Thyroid gland (tissue), 4 donors: ENCODE measurements around the gene TXLNG. TPM values are rescaled to one million over a fixed set of nuclear protein-coding genes. Genes with fewer than 3 reads are reported as not detected.
"Not testable (repeated sequence)": the region's sequence is repeated elsewhere in the genome, so short reads cannot be mapped to it uniquely, and the experiment has no call there.

Source experiments
- DNase-seq, 2 donors: peaks; one replicate each; pipeline ENCODE4 v3.0.0-alpha.2; 2019
- H3K27ac ChIP-seq, 3 donors: fragments of 200-600 bp; sonication (generic); 1 replicate in 2 of 3; 2 replicates in 1 of 3; pipeline ENCODE4 v1.5.1; 2016 to 2019; ENCODE audit warnings: mild to moderate bottlenecking in 1 of 3, moderate library complexity in 1 of 3
- H3K27me3 ChIP-seq: fragments of 200-600 bp; sonication (generic); one replicate; pipeline ENCODE4 v1.5.1; 2019
- H3K36me3 ChIP-seq, 2 donors: fragments of 200-600 bp; sonication (generic); one replicate each; pipeline ENCODE4 v1.5.1; 2016 to 2019
- H3K4me1 ChIP-seq, 2 donors: fragments of 200-600 bp; sonication (generic); one replicate each; pipeline ENCODE4 v1.5.1; 2017 to 2019
- H3K4me3 ChIP-seq, 3 donors: fragments of 200-600 bp; sonication (generic); replicated peaks in 1 of 3; 1 replicate in 2 of 3; 2 replicates in 1 of 3; pipeline ENCODE4 v1.5.1; 2016; ENCODE audit warnings: mild to moderate bottlenecking in 1 of 3
- H3K9me3 ChIP-seq: fragments of 200-600 bp; sonication (generic); one replicate; pipeline ENCODE4 v1.5.1; 2017
- CTCF ChIP-seq, 6 experiments: fragments of 200-600 bp in 3 of 6; fragments of 450-650 bp in 3 of 6; sonication (generic) in 3 of 6; IDR thresholded peaks; one replicate each; pipeline ENCODE4 v1.5.1; 2016 to 2019; ENCODE audit warnings: antibody characterized with exemption in 6 of 6, mild to moderate bottlenecking in 2 of 6, inconsistent platforms in 1 of 6, moderate library complexity in 1 of 6
- POLR2A ChIP-seq, 2 donors: fragments of 450-650 bp; IDR thresholded peaks; one replicate each; pipeline ENCODE4 v1.6.1; 2017; ENCODE audit warnings: antibody characterized with exemption in 2 of 2, mild to moderate bottlenecking in 2 of 2, moderate library complexity in 1 of 2
- WGBS, 2 donors: methylation state at CpG; one replicate each; pipeline ENCODE4 v1.1.5; 2017; 5-methylcytosine and 5-hydroxymethylcytosine counted together
- intact Hi-C: fragments of 100-400 bp; cut with DNase I; formaldehyde crosslinking; loops from one replicate; pipeline ENCODE4 v1.15.1; 2023
- total RNA-seq, 4 donors: library from RNA; depleted of rRNA; stranded (reverse); fragments of >200 nt; gene quantifications; one replicate each; pipeline ENCODE4 v1.2.3, GENCODE V29; 2016

Gene TXLNG
- total RNA-seq, 4 donors from 2014 or later, result 14.7 to 17.9 (median 16.3) TPM

GRCh38 chrX:16851827-16852226, 65.6 kb downstream of the TXLNG start:
- no peak overlapping the region for H3K4me3 ChIP-seq
- intact Hi-C loops, result no loop called here
- H3K36me3 ChIP-seq, result peaks cover 4 to 5% of the 10 kb centered on the region in 2 donors
- H3K27ac ChIP-seq, result no peak overlapping the region
- H3K27me3 ChIP-seq, result no peaks in the 10 kb centered on the region
- no peaks in the 10 kb centered on the region for H3K9me3 ChIP-seq
- WGBS, 2 donors, result 98 to 100% methylated on average over 3 of the region's 3 CpGs
- TF ChIP-seq POLR2A (IDR thresholded peaks at IDR 0.05) (no peak), CTCF (IDR thresholded peaks at IDR 0.05) (no peak)
- no peak for DNase-seq
- no peaks in the 10 kb centered on the region for H3K4me1 ChIP-seq

- intact Hi-C loops, result no loop called here
- peaks cover 4 to 9% of the 10 kb centered on the region in 2 donors for H3K36me3 ChIP-seq
Measured at GRCh38 chrX:16852617-16853179, 66.4 kb downstream of the TXLNG start.

GRCh38 chrX:16853537-16853936, 67.3 kb downstream of the TXLNG start:
- no peak overlapping the region for H3K4me3 ChIP-seq
- H3K36me3 ChIP-seq, result peaks cover 4 to 9% of the 10 kb centered on the region in 2 donors
- 85 to 90% methylated on average over 3 of the region's 3 CpGs for WGBS, 2 donors
- TF ChIP-seq CTCF (IDR thresholded peaks at IDR 0.05), result no peak
- no peak for TF ChIP-seq POLR2A (IDR thresholded peaks at IDR 0.05)
- H3K27me3 ChIP-seq, result no peaks in the 10 kb centered on the region
- intact Hi-C loops, result no loop called here
- no peak overlapping the region for H3K27ac ChIP-seq
- H3K4me1 ChIP-seq, result no peaks in the 10 kb centered on the region
- no peak for DNase-seq
- H3K9me3 ChIP-seq, result no peaks in the 10 kb centered on the region

More at GRCh38 chrX:16852617-16853179, 66.4 kb downstream of the TXLNG start:
- no peak overlapping the region for H3K4me3 ChIP-seq
- no peaks in the 10 kb centered on the region for H3K9me3 ChIP-seq
- no peaks in the 10 kb centered on the region for H3K4me1 ChIP-seq
- H3K27ac ChIP-seq, result no peak overlapping the region
- no peaks in the 10 kb centered on the region for H3K27me3 ChIP-seq
- DNase-seq, result no peak
- 84 to 95% methylated on average over 10 to 11 of the region's 12 CpGs for WGBS, 2 donors
- no peak for TF ChIP-seq POLR2A (IDR thresholded peaks at IDR 0.05)
- no peak for TF ChIP-seq CTCF (IDR thresholded peaks at IDR 0.05)

- H3K27ac ChIP-seq, result no peak overlapping the region
- H3K36me3 ChIP-seq, result peaks cover 9% of the 10 kb centered on the region in 2 donors
- 54 to 64% methylated on average over 5 of the region's 5 CpGs for WGBS, 2 donors
- no peaks in the 10 kb centered on the region for H3K4me1 ChIP-seq
- H3K27me3 ChIP-seq, result no peaks in the 10 kb centered on the region
- TF ChIP-seq POLR2A (IDR thresholded peaks at IDR 0.05) (no peak), CTCF (IDR thresholded peaks at IDR 0.05) (no peak)
- H3K4me3 ChIP-seq, result no peak overlapping the region
- DNase-seq, result peak; percentile 12 to 18
- intact Hi-C loops, result no loop called here
- H3K9me3 ChIP-seq, result no peaks in the 10 kb centered on the region
Measured at GRCh38 chrX:16855363-16856075, 69.3 kb downstream of the TXLNG start.

- H3K4me1 ChIP-seq, DNase-seq, H3K27me3 ChIP-seq, H3K9me3 ChIP-seq, H3K27ac ChIP-seq, H3K4me3 ChIP-seq, intact Hi-C loops: not testable (repeated sequence)
- WGBS, 2 donors, result 84 to 90% methylated on average over 2 of the region's 2 CpGs
- peaks cover 9 to 11% of the 10 kb centered on the region in 2 donors for H3K36me3 ChIP-seq
Measured at GRCh38 chrX:16856076-16856404, 69.8 kb downstream of the TXLNG start.
